Fibroblast of the aortic adventitia (primary cell): ENCODE results near the gene TXNRD2. TPM values are rescaled to one million over a fixed set of nuclear protein-coding genes. Genes with fewer than 3 reads are reported as not detected.

Experiments used
- DNase-seq: peaks from one replicate; pipeline ENCODE4 v3.0.0-alpha.2; 2010; ENCODE audit warnings: low read depth
- H3K4me3 ChIP-seq: 2 replicates; pipeline ENCODE4 v1.5.1; 2011; ENCODE audit warnings: low read depth, mild to moderate bottlenecking, control low read depth, low read length, moderate library complexity
- total RNA-seq: library from RNA; depleted of rRNA; stranded (reverse); fragments of >200 nt; gene quantifications from 2 replicates; pipeline ENCODE4 v1.2.3, GENCODE V29; 2012; ENCODE audit warnings: low replicate concordance
- TF ChIP-seq, protein P1 (sequence below): IDR thresholded peaks from 2 replicates; pipeline ENCODE4 v1.5.1; 2011; ENCODE audit warnings: mild to moderate bottlenecking, low read length, control low read depth, inconsistent platforms; ENCODE audit not compliant: insufficient read depth

Gene TXNRD2
- total RNA-seq, 1 donor: 16.4 TPM

DNA sequence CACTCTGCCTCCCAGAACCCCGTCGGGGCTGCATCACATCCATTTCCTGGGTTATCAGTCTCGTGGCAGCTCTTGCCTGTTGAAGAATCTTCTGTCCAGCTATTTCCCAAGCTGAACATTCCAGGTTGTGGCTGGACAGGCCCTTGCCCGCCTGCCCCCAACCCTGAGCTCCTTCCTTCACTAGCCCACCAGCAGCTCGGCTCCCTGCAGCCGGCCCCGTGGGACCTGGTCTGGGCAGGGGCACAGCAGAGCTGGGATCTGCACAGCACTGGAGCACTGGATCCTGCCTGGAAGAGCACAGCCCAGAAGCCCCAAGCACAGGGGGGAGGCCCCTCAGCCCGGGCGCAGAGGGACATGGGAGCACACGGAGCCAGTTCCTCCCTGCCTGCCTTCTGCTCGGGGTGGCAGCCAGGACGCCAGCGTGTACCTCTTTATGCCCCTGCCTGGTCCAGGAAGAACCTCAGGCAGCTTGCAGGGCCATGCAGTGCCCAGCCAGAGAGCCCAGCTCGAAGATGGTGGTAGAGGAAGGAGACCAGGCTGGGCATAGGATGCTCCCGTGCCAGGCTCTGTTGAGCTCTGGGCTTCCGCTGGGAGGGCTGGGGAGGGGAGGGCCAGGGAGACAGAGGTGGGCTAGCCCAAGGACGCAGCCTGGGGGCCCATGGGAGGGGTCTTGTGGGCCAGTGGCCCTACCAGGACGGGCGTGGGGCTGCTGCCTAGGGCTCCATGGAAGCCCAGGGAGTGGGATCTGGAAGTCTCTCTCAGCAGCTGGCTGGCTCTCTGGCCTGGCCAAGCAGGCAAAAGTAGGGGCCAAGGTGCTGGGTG lies 70.4 kb downstream of the TXNRD2 start:
- no peak for DNase-seq
- TF ChIP-seq, protein P1, sequence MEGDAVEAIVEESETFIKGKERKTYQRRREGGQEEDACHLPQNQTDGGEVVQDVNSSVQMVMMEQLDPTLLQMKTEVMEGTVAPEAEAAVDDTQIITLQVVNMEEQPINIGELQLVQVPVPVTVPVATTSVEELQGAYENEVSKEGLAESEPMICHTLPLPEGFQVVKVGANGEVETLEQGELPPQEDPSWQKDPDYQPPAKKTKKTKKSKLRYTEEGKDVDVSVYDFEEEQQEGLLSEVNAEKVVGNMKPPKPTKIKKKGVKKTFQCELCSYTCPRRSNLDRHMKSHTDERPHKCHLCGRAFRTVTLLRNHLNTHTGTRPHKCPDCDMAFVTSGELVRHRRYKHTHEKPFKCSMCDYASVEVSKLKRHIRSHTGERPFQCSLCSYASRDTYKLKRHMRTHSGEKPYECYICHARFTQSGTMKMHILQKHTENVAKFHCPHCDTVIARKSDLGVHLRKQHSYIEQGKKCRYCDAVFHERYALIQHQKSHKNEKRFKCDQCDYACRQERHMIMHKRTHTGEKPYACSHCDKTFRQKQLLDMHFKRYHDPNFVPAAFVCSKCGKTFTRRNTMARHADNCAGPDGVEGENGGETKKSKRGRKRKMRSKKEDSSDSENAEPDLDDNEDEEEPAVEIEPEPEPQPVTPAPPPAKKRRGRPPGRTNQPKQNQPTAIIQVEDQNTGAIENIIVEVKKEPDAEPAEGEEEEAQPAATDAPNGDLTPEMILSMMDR: no peak
- H3K4me3 ChIP-seq: no peak overlapping the region

DNA sequence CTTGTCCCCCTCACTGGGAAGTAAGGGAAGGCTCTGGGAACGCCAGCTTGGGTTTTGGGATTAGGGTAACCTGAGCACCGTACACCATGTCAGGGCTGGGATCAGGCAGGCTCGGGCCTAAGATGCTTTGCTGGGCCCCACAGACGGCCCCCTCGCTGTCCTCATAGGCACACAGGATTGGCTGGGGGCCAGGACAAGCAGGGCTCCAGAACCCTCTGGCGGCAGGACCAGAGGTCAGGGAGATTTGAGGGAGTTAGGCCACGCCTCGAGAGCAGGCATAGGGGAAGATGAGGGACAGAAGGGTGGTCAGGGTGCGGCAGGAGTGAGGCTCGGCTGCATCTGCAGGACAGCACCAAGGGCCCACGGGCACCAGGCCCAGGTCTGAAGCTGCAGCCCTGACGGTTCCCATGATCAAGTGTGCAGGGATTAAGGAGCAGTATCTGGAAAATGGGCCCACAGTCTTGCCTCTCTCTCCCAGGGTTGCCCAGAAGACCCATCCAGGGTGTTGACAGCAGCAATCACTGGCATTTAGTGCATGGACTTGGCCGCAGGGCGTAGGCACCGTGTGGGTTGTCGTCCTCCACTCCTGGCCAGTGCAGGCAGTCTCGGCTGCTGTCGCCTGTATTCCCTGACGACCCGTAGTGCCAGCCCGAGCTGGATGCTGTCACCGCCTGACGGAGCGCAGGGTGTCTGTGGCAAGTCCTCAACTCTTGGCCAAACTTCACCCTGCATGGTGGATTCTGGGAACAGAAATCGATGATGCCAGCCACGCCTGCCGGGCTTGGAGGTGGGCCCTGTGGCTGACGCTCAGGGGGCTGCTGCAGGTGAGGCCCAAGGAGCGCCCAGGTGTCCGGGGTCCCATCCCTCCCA lies 71.2 kb downstream of the TXNRD2 start:
- no peak overlapping the region for H3K4me3 ChIP-seq
- TF ChIP-seq, protein P1: no peak
- no peak for DNase-seq

DNA sequence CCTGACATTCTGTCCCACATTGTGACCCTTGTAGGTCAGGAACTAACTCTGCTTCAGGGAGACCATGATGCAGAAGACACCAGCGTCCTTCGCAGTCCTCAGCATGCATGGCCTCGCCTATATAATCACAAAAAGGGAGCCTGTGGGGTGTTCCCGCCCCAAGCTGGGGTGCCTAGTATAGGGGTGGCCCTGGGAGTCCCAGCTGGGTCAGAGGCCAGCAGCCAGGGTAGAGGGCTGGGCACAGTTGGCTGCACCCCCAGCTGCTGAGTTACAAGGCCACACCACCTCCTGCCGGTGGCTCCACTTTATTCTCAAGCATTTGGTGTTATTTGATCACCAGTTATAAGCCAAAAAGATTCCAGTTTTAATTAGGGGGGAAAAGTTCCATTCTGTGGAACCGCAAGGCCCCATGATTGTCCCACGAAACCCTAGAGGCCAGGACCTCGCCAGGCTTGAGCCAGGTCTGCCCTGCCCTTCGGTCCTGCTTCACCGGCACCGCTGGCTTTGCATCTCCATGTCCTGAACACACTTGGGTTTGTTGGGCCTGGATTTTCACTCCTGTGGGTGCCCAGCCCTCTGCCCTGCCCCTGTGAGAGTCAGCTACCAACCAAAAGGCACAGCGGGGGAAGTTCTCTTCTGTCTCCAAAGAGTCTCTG lies 72.0 kb downstream of the TXNRD2 start:
- H3K4me3 ChIP-seq: no peak overlapping the region
- TF ChIP-seq, protein P1: no peak
- no peak for DNase-seq

DNA sequence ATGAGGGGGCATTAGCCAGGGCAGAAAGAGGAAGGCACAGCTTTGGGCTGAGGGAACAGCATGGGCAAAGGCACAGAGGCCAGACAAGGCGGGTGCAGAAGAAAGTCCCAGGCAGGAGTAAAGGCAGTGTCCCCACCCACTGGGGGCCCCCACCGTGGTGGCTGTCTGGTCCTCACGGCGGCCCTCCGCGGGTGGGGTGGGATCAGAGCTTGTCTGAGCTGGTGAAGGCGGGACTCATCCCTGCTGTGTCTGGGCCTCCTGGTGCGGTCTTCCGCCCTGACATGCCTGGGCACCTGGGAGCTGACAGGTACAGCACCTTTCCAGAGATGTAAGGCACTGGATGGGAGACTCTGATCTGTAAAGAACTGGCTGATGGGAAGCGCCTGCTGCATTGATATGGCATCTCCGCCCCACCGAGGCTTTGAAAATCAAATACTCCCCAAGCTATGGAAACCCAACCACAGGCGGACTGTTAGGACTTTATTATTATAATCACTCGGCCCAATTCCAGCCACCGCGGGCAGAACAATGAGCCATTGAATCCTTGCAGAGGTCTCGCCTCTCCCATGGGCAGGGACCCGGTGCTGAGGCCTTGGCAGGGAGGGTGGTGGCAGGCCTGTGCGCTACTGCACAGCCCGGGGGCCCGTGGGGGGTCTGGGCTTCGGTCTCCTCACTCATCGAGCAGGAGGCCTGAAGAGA lies 72.7 kb downstream of the TXNRD2 start:
- H3K4me3 ChIP-seq: no peak overlapping the region
- no peak for DNase-seq
- TF ChIP-seq, protein P1: no peak

DNA sequence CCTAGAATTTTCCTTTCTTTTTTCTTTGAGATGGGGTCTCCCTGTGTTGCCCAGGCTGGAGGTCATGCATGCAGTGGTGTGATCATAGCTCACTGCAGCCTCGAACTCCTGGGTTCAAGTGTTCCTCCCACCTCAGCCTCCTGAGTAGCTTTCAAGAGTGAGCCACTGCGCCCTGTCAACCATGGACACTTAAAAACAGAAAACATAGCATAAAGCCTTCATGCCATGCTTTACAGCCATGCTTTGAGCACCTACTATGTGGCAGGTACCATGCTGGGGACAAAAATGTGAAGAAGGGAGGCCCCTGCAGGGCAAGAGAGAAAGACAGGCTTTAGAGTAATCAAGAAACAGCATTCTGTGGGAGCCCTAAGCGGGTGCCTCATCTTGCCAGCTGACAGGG lies 73.3 kb downstream of the TXNRD2 start:
- TF ChIP-seq, protein P1: no peak
- no peak for DNase-seq
- no peak overlapping the region for H3K4me3 ChIP-seq

DNA sequence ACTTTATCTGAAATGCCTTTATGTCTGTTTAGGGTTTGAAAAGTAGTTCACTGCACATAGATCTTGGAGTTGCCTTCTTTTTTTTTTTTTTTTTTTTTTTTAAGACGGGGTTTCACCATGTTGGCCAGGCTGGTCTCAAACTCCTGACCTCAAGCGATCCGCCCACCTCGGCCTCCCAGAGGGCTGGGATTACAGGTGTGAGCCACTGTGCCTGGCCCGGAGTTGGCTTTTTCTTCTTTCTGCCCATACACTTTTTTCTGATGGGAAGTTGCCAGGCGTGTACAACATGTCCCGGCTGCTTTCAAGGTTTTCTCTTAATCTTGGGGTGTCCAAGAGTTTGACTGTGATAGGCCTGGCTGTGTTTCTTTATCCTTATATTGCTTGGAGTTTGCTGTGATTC lies 74.0 kb downstream of the TXNRD2 start:
- H3K4me3 ChIP-seq: no peak overlapping the region
- no peak for DNase-seq
- TF ChIP-seq, protein P1: no peak
